Neural cell (in vitro differentiated cells): ENCODE results near the gene RIMS1. TPM values are rescaled to one million over a fixed set of nuclear protein-coding genes. Genes with fewer than 3 reads are reported as not detected.

Experiments used
- H2AFZ ChIP-seq: fragments of 200-600, 300-800 bp; sonication (generic), shearing (Covaris generic); 2 replicates; pipeline ENCODE4 v1.6.0; 2014; ENCODE audit warnings: low read depth, mild to moderate bottlenecking, antibody characterized with exemption, low read length, moderate library complexity
- H3F3A ChIP-seq: fragments of 200-600 bp; shearing (Covaris generic); 2 replicates; pipeline ENCODE4 v1.6.1; 2016; ENCODE audit warnings: mild to moderate bottlenecking, moderate library complexity, mixed read lengths, antibody characterized with exemption, low read length; ENCODE audit not compliant: insufficient read depth, poor library complexity, severe bottlenecking
- H3K27ac ChIP-seq: fragments of 200-600, 300-800 bp; sonication (generic), shearing (Covaris generic); 2 replicates; pipeline ENCODE4 v1.5.1; 2014; ENCODE audit warnings: mild to moderate bottlenecking, low read length, moderate library complexity
- H3K27me3 ChIP-seq: fragments of 300-800, 200-600 bp; sonication (generic), shearing (Covaris generic); 2 replicates; pipeline ENCODE4 v1.6.0; 2014; ENCODE audit warnings: mild to moderate bottlenecking, low read depth, low read length, moderate library complexity; ENCODE audit not compliant: insufficient read depth
- H3K36me3 ChIP-seq: fragments of 300-800, 200-600 bp; sonication (generic), shearing (Covaris generic); 2 replicates; pipeline ENCODE4 v1.5.1; 2014; ENCODE audit warnings: mild to moderate bottlenecking, antibody characterized with exemption, low read length, moderate library complexity; ENCODE audit not compliant: insufficient read depth
- H3K4me2 ChIP-seq: fragments of 300-800, 200-600 bp; sonication (generic), shearing (Covaris generic); 2 replicates; pipeline ENCODE4 v1.6.0; 2014; ENCODE audit warnings: mild to moderate bottlenecking, low read length
- H3K4me3 ChIP-seq: fragments of 300-800, 200-600 bp; sonication (generic), shearing (Covaris generic); 2 replicates; pipeline ENCODE4 v1.5.1; 2014; ENCODE audit warnings: mild to moderate bottlenecking, low read length, moderate library complexity
- H3K79me2 ChIP-seq: fragments of 200-600 bp; shearing (Covaris generic); replicated peaks from 2 replicates; pipeline ENCODE4 v1.6.0; 2014; ENCODE audit warnings: mild to moderate bottlenecking, low read length, moderate library complexity; ENCODE audit not compliant: insufficient read depth
- H3K9ac ChIP-seq: fragments of 300-800, 200-600 bp; sonication (generic), shearing (Covaris generic); 2 replicates; pipeline ENCODE4 v1.6.1; 2016; ENCODE audit warnings: mild to moderate bottlenecking, low read length, mixed read lengths
- H3K9me2 ChIP-seq: fragments of 200-600 bp; shearing (Covaris generic); 2 replicates; pipeline ENCODE4 v1.6.1; 2016; ENCODE audit warnings: mild to moderate bottlenecking, low read length, mixed read lengths; ENCODE audit not compliant: insufficient read depth
- H3K9me3 ChIP-seq: fragments of 200-600, 300-800 bp; sonication (generic), shearing (Covaris generic); 2 replicates; pipeline ENCODE4 v1.6.1; 2016; ENCODE audit warnings: mild to moderate bottlenecking, mixed run types, low read length, moderate library complexity, mixed read lengths
- H4K20me1 ChIP-seq: fragments of 200-600 bp; shearing (Covaris generic); 2 replicates; pipeline ENCODE4 v1.6.1; 2016; ENCODE audit warnings: mild to moderate bottlenecking, mixed run types; ENCODE audit not compliant: insufficient read depth
- CTCF ChIP-seq: fragments of 450-650 bp; IDR thresholded peaks from 2 replicates; pipeline ENCODE4 v1.5.1; 2014; ENCODE audit warnings: antibody characterized with exemption, mild to moderate bottlenecking, moderate library complexity; ENCODE audit not compliant: poor library complexity, severe bottlenecking
- EP300 ChIP-seq: fragments of 450-650 bp; conservative IDR thresholded peaks from 2 replicates; pipeline ENCODE4 v1.6.1; 2014; ENCODE audit warnings: antibody characterized with exemption, mild to moderate bottlenecking, moderate library complexity; ENCODE audit not compliant: poor library complexity, severe bottlenecking
- EZH2 ChIP-seq: fragments of 200-600, 300-800 bp; shearing (Covaris generic), sonication (generic); IDR thresholded peaks from 2 replicates; pipeline ENCODE4 v1.6.1; 2014; ENCODE audit warnings: antibody characterized with exemption, low read length, borderline replicate concordance, mild to moderate bottlenecking; ENCODE audit not compliant: insufficient read depth, poor library complexity, severe bottlenecking
- MXI1 ChIP-seq: fragments of 450-650 bp; conservative IDR thresholded peaks from 2 replicates; pipeline ENCODE4 v1.6.1; 2014; ENCODE audit warnings: antibody characterized with exemption, mild to moderate bottlenecking; ENCODE audit not compliant: poor library complexity, severe bottlenecking
- POLR2AphosphoS5 ChIP-seq: IDR thresholded peaks from 2 replicates; pipeline ENCODE4 v1.6.1; 2012
- RAD21 ChIP-seq: fragments of 450-650 bp; conservative IDR thresholded peaks from 2 replicates; pipeline ENCODE4 v1.6.1; 2014; ENCODE audit warnings: antibody characterized with exemption, mild to moderate bottlenecking, moderate library complexity
- REST ChIP-seq: IDR thresholded peaks from 2 replicates; pipeline ENCODE4 v1.6.1; 2012; ENCODE audit warnings: borderline replicate concordance
- SMC3 ChIP-seq: fragments of 450-650 bp; conservative IDR thresholded peaks from 2 replicates; pipeline ENCODE4 v1.6.1; 2014; ENCODE audit warnings: antibody characterized with exemption, mild to moderate bottlenecking, moderate library complexity; ENCODE audit not compliant: poor library complexity
- TAF1 ChIP-seq: IDR thresholded peaks from 2 replicates; pipeline ENCODE4 v1.6.1; 2012; ENCODE audit warnings: low read depth
- polyA plus RNA-seq: library from polyadenylated mRNA; depleted of rRNA; stranded (reverse); fragments of >200 nt; gene quantifications from 2 replicates; pipeline ENCODE4 v1.2.3, GENCODE V29; 2014

The RIMS1 gene
- polyA plus RNA-seq, 1 donor from 2014 or later = 17.8 TPM

GRCh38 chr6:71965404-71965803 is 79.1 kb downstream of the RIMS1 start:
- H3K4me2 ChIP-seq = no peak overlapping the region
- H2AFZ ChIP-seq = no peak overlapping the region
- H3K9me3 ChIP-seq = no peaks in the 10 kb centered on the region
- TF ChIP-seq TAF1 (no peak), REST (no peak), EZH2 (no peak), MXI1 (no peak), POLR2AphosphoS5 (no peak), RAD21 (no peak), SMC3 (no peak), CTCF (no peak), EP300 (no peak)
- no peaks in the 10 kb centered on the region for H4K20me1 ChIP-seq
- H3K9ac ChIP-seq = no peak overlapping the region
- no peaks in the 10 kb centered on the region for H3K36me3 ChIP-seq
- no peaks in the 10 kb centered on the region for H3K27me3 ChIP-seq
- no peaks in the 10 kb centered on the region for H3K79me2 ChIP-seq
- no peak overlapping the region for H3K27ac ChIP-seq
- H3F3A ChIP-seq = no peaks in the 10 kb centered on the region
- H3K9me2 ChIP-seq = no peaks in the 10 kb centered on the region
- no peak overlapping the region for H3K4me3 ChIP-seq

- Histone ChIP-seq H3K4me2 (no peak overlapping the region), H3K27ac (no peak overlapping the region), H2AFZ (no peak overlapping the region), H3K9me2 (no peaks in the 10 kb centered on the region), H3K36me3 (no peaks in the 10 kb centered on the region), H3K79me2 (no peaks in the 10 kb centered on the region), H4K20me1 (no peaks in the 10 kb centered on the region), H3K9me3 (no peaks in the 10 kb centered on the region), H3K4me3 (no peak overlapping the region), H3K9ac (no peak overlapping the region), H3K27me3 (no peaks in the 10 kb centered on the region), H3F3A (no peaks in the 10 kb centered on the region)
- TF ChIP-seq REST (no peak), EP300 (no peak), CTCF (no peak), POLR2AphosphoS5 (no peak), TAF1 (no peak), MXI1 (no peak), SMC3 (no peak), EZH2 (no peak), RAD21 (no peak)
Observed at GRCh38 chr6:71967436-71967835, 81.1 kb downstream of the RIMS1 start.
